B cell (primary cell): ENCODE data around the gene MRPL17. TPM values are rescaled to one million over a fixed set of nuclear protein-coding genes. Genes with fewer than 3 reads are reported as not detected.

Experiments
- ATAC-seq: fragments of 200-7000 bp; cut with Tn5 transposase; one replicate; pipeline ENCODE4 v1.10.0; 2021; ENCODE audit warnings: low read depth, mild to moderate bottlenecking, moderate number of reproducible peaks, moderate library complexity
- CTCF ChIA-PET: fragments of 350-600 bp; sonication (Branson Sonifier 250); formaldehyde crosslinking; loops from one replicate; lab custom pipeline; 2021; ENCODE audit warnings: antibody characterized with exemption, inconsistent platforms; lab: Charles Lee
- POLR2A ChIA-PET: fragments of 350-600 bp; sonication (Branson Sonifier 250); formaldehyde crosslinking; loops from one replicate; lab custom pipeline; 2021; ENCODE audit warnings: antibody characterized with exemption; lab: Charles Lee
- DNase-seq: peaks from one replicate; pipeline ENCODE4 v3.0.0; 2013
- H2AFZ ChIP-seq: 2 replicates; pipeline ENCODE4 v1.6.1; 2012; ENCODE audit warnings: mild to moderate bottlenecking, low read depth, low read length; ENCODE audit not compliant: insufficient read depth, poor library complexity, severe bottlenecking
- H3K27ac ChIP-seq, 2 donors: 1 replicate in 1 of 2; 2 replicates in 1 of 2; pipeline ENCODE4 v1.5.1; 2012 to 2013; ENCODE audit warnings: low read length in 2 of 2, mild to moderate bottlenecking in 2 of 2, moderate library complexity in 1 of 2
- H3K27me3 ChIP-seq, 4 experiments: fragments of 200-600 bp in 1 of 4; sonication (generic) in 1 of 4; replicated peaks in 1 of 4; 1 replicate in 2 of 4; 2 replicates in 2 of 4; pipeline versions ENCODE4 v1.6.1 to v1.7.0; 2013 to 2016; ENCODE audit warnings: low read length in 3 of 4, mild to moderate bottlenecking in 2 of 4, mixed read lengths in 1 of 4, moderate library complexity in 1 of 4; ENCODE audit not compliant: insufficient read depth in 4 of 4, control insufficient read depth in 3 of 4; ENCODE audit errors: control extremely low read depth in 1 of 4
- H3K36me3 ChIP-seq, 2 experiments: replicated peaks in 1 of 2; 1 replicate in 1 of 2; 2 replicates in 1 of 2; pipeline versions ENCODE4 v1.6.1 to v1.7.1; 2013; ENCODE audit warnings: low read length in 1 of 2; ENCODE audit not compliant: insufficient read depth in 2 of 2, control insufficient read depth in 1 of 2; ENCODE audit errors: control extremely low read depth in 1 of 2, extremely low read depth in 1 of 2
- H3K4me1 ChIP-seq, 2 donors: fragments of 200-600 bp in 1 of 2; sonication (generic) in 1 of 2; 1 replicate in 1 of 2; 2 replicates in 1 of 2; pipeline versions ENCODE4 v1.5.1 to v1.6.1; 2013 to 2017; ENCODE audit warnings: low read length in 2 of 2; ENCODE audit not compliant: control insufficient read depth in 2 of 2, insufficient read depth in 2 of 2
- H3K4me2 ChIP-seq: replicated peaks from 2 replicates; pipeline ENCODE3; 2012; ENCODE audit warnings: mild to moderate bottlenecking, low read depth, low read length; ENCODE audit not compliant: poor library complexity, severe bottlenecking
- H3K4me3 ChIP-seq, 5 experiments: fragments of 200-600 bp in 1 of 5; sonication (generic) in 1 of 5; 1 replicate in 3 of 5; 2 replicates in 2 of 5; pipeline versions ENCODE4 v1.5.1 to v1.7.0; 2011 to 2016; ENCODE audit warnings: low read length in 4 of 5, mild to moderate bottlenecking in 4 of 5, low read depth in 2 of 5, control low read depth in 1 of 5, moderate library complexity in 1 of 5; ENCODE audit not compliant: insufficient read depth in 1 of 5; ENCODE audit errors: control extremely low read depth in 1 of 5, extremely low read depth in 1 of 5
- H3K79me2 ChIP-seq: fragments of 200-600 bp; sonication (generic); one replicate; pipeline ENCODE4 v1.6.0; 2016; ENCODE audit warnings: low read length; ENCODE audit not compliant: control insufficient read depth, insufficient read depth
- H3K9ac ChIP-seq: fragments of 200-600 bp; sonication (generic); 2 replicates; pipeline ENCODE4 v1.6.1; 2017; ENCODE audit warnings: mild to moderate bottlenecking, low read length, moderate library complexity
- H3K9me3 ChIP-seq, 3 donors: one replicate each; pipeline versions ENCODE4 v1.6.1 to v1.7.1; 2013; ENCODE audit warnings: low read length in 2 of 3; ENCODE audit not compliant: control insufficient read depth in 2 of 3, insufficient read depth in 1 of 3; ENCODE audit errors: control extremely low read depth in 1 of 3
- H4K20me1 ChIP-seq: 2 replicates; pipeline ENCODE4 v1.6.0; 2012; ENCODE audit warnings: mild to moderate bottlenecking, low read length; ENCODE audit not compliant: insufficient read depth, control insufficient read depth, poor library complexity, severe bottlenecking
- H3K27ac Mint-ChIP-seq: one replicate; pipeline ENCODE4 v1.8.0; 2021; ENCODE audit warnings: mixed read lengths
- H3K27me3 Mint-ChIP-seq: one replicate; pipeline ENCODE4 v1.8.0; 2021; ENCODE audit warnings: mixed read lengths
- H3K4me1 Mint-ChIP-seq: one replicate; pipeline ENCODE4 v1.8.0; 2021; ENCODE audit warnings: mixed read lengths
- H3K4me3 Mint-ChIP-seq: one replicate; pipeline ENCODE4 v1.8.0; 2021; ENCODE audit warnings: mixed read lengths
- H3K9me3 Mint-ChIP-seq: one replicate; pipeline ENCODE4 v1.8.0; 2022; ENCODE audit warnings: mixed read lengths; ENCODE audit not compliant: insufficient read depth
- CTCF ChIP-seq: fragments of 200-600 bp; IDR thresholded peaks from one replicate; pipeline ENCODE4 v1.8.0; 2022; ENCODE audit warnings: antibody characterized with exemption, mild to moderate bottlenecking
- EZH2 ChIP-seq: IDR thresholded peaks from 2 replicates; pipeline ENCODE4 v1.6.1; 2012; ENCODE audit warnings: borderline replicate concordance, low read depth, mild to moderate bottlenecking, moderate library complexity, low read length; ENCODE audit not compliant: insufficient read depth, poor library complexity, severe bottlenecking
- WGBS: methylation state at CpG from one replicate; pipeline ENCODE4 v1.1.5; 2013; ENCODE audit warnings: missing lambda C conversion rate; ENCODE audit not compliant: insufficient coverage; 5-methylcytosine and 5-hydroxymethylcytosine counted together
- intact Hi-C: fragments of 100-400 bp; cut with micrococcal nuclease; formaldehyde crosslinking; loops from one replicate; pipeline ENCODE4 v1.10.0; 2022
- polyA plus RNA-seq: library from polyadenylated mRNA; depleted of rRNA; stranded (reverse); fragments of >200 nt; gene quantifications from 2 replicates; pipeline ENCODE4 v1.2.3, GENCODE V29; 2012
- total RNA-seq, 2 donors: library from RNA; stranded (reverse); fragments of 120-200 nt in 1 of 2; gene quantifications; 1 replicate in 1 of 2; 2 replicates in 1 of 2; pipeline versions ENCODE4 v1.2.3 to v1.2.4, GENCODE V29; 2013 to 2022

The MRPL17 gene
- total and polyA plus RNA-seq, 2 donors (not counting 1 experiment from before 2014, with no cell fraction given) = 9.9 to 18.2 TPM

GRCh38 chr11:6648501-6648900 lies 34.6 kb downstream of the MRPL17 start:
- H3K9ac ChIP-seq = no peak overlapping the region
- no peak for TF ChIP-seq CTCF
- no peak for TF ChIP-seq EZH2
- Mint-ChIP-seq H3K9me3 (no peaks in the 10 kb centered on the region), H3K4me3 (no peak overlapping the region), H3K27me3 (no peaks in the 10 kb centered on the region), H3K27ac (no peak overlapping the region), H3K4me1 (no peaks in the 10 kb centered on the region)
- no peak for ATAC-seq
- no peak overlapping the region for H3K4me2 ChIP-seq
- H2AFZ ChIP-seq = no peak overlapping the region
- no peaks in the 10 kb centered on the region for H3K9me3 ChIP-seq
- DNase-seq = no peak
- peak overlapping the region in 1 of 2 donors; percentile 78 for H3K27ac ChIP-seq
- no peaks in the 10 kb centered on the region for H4K20me1 ChIP-seq
- H3K27me3 ChIP-seq = no peaks in the 10 kb centered on the region
- H3K4me3 ChIP-seq = no peak overlapping the region
- H3K79me2 ChIP-seq = no peaks in the 10 kb centered on the region
- no CpG with 5 or more reads among the region's 1 CpG for WGBS
- intact Hi-C loops = loop anchor here (5.0 kb wide), 1 partner anchor 34 kb away; the partner anchor contains the start of gene MRPL17
- H3K36me3 ChIP-seq = no peaks in the 10 kb centered on the region
- peaks cover 44 to 52% of the 10 kb centered on the region in 2 donors for H3K4me1 ChIP-seq
- ChIA-PET CTCF (interaction anchor here (1.1 to 2.5 kb wide), 3 partner anchors 19 to 269 kb away, joined by 3 to 13 read pairs (median 4); no protein-coding TSS in a partner anchor), POLR2A (interaction anchor here (1.0 kb wide), 1 partner anchor 258 kb away, joined by 3 read pairs; the partner anchor contains the start of gene SMPD1)

- intact Hi-C loops = loop anchor here (2.0 to 5.0 kb wide), 2 partner anchors 29 to 34 kb away; partner anchors contain the start of genes MRPL17 and TPP1
- no peak overlapping the region for H3K4me3 ChIP-seq
- H3K4me2 ChIP-seq = peak overlapping the region; percentile 71
- ChIA-PET POLR2A (interaction anchor here (1.0 to 1.2 kb wide), 2 partner anchors 29 to 258 kb away, joined by 3 to 9 read pairs; partner anchors contain the start of genes SMPD1 and TPP1), CTCF (interaction anchor here (0.8 to 2.5 kb wide), 5 partner anchors 20 to 117 kb away, joined by 3 to 13 read pairs (median 4); no protein-coding TSS in a partner anchor)
- H3K4me1 ChIP-seq = peaks cover 44 to 52% of the 10 kb centered on the region in 2 donors
- H3K4me1 Mint-ChIP-seq = no peaks in the 10 kb centered on the region
- no peaks in the 10 kb centered on the region for H3K36me3 ChIP-seq
- DNase-seq (no peak), ATAC-seq (no peak)
- peak overlapping the region; percentile 63 to 78 for H3K27ac ChIP-seq
- TF ChIP-seq CTCF = no peak
- TF ChIP-seq EZH2 = no peak
- no peaks in the 10 kb centered on the region for H3K9me3 Mint-ChIP-seq
- peak overlapping the region; percentile 20 for H2AFZ ChIP-seq
- no peaks in the 10 kb centered on the region for H4K20me1 ChIP-seq
- 92% methylated on average over 2 of the region's 2 CpGs for WGBS
- no peaks in the 10 kb centered on the region for H3K27me3 Mint-ChIP-seq
- no peak overlapping the region for H3K9ac ChIP-seq
- H3K79me2 ChIP-seq = no peaks in the 10 kb centered on the region
- no peak overlapping the region for H3K27ac Mint-ChIP-seq
- no peaks in the 10 kb centered on the region for H3K27me3 ChIP-seq
- H3K9me3 ChIP-seq = no peaks in the 10 kb centered on the region
- no peak overlapping the region for H3K4me3 Mint-ChIP-seq
These were observed 35.3 kb downstream of the MRPL17 start for GRCh38 chr11:6647836-6648235.
